Gastrocnemius medialis (tissue), 4 donors: Measurements from ENCODE around the gene SIK3. TPM values are rescaled to one million over a fixed set of nuclear protein-coding genes. Genes with fewer than 3 reads are reported as not detected.

Experiments
- ATAC-seq, 2 donors: fragments of 150-250 bp; one replicate each; pipeline ENCODE4 v1.9.1; 2016
- DNase-seq, 2 donors: peaks; one replicate each; pipeline ENCODE4 v3.0.0-alpha.2; 2019
- H3K27ac ChIP-seq, 4 donors: fragments of 200-600 bp; sonication (generic); 1 replicate in 1 of 4; 2 replicates in 3 of 4; pipeline ENCODE4 v1.5.1; 2016 to 2018; ENCODE audit warnings: mild to moderate bottlenecking in 2 of 4, moderate library complexity in 1 of 4
- H3K27me3 ChIP-seq, 3 donors: fragments of 200-600 bp; sonication (generic) in 2 of 3; 1 replicate in 1 of 3; 2 replicates in 2 of 3; pipeline versions ENCODE4 v1.5.1 to v1.6.0; 2016 to 2019; ENCODE audit warnings: mild to moderate bottlenecking in 1 of 3, moderate library complexity in 1 of 3
- H3K36me3 ChIP-seq, 2 donors: fragments of 200-600 bp; sonication (generic) in 1 of 2; one replicate each; pipeline ENCODE4 v1.5.1; 2017 to 2018
- H3K4me1 ChIP-seq, 2 donors: fragments of 200-600 bp; sonication (generic) in 1 of 2; one replicate each; pipeline ENCODE4 v1.5.1; 2016 to 2017; ENCODE audit warnings: mild to moderate bottlenecking in 2 of 2
- H3K4me3 ChIP-seq, 4 donors: fragments of 200-600 bp; sonication (generic) in 3 of 4; 1 replicate in 1 of 4; 2 replicates in 3 of 4; pipeline ENCODE4 v1.5.1; 2016 to 2019; ENCODE audit warnings: mild to moderate bottlenecking in 2 of 4
- H3K9me3 ChIP-seq, 3 donors: fragments of 200-600 bp; sonication (generic) in 2 of 3; 1 replicate in 1 of 3; 2 replicates in 2 of 3; pipeline ENCODE4 v1.5.1; 2016 to 2019
- CTCF ChIP-seq, 5 experiments: fragments of 450-650 bp in 3 of 5; fragments of 200-600 bp in 2 of 5; sonication (generic) in 2 of 5; IDR thresholded peaks in 4 of 5; conservative IDR thresholded peaks in 1 of 5; 1 replicate in 4 of 5; 2 replicates in 1 of 5; pipeline ENCODE4 v1.5.1; 2016 to 2019; ENCODE audit warnings: antibody characterized with exemption in 5 of 5, mild to moderate bottlenecking in 3 of 5, moderate library complexity in 3 of 5
- POLR2A ChIP-seq, 2 donors: fragments of 450-650 bp; IDR thresholded peaks; one replicate each; pipeline ENCODE4 v1.6.1; 2017; ENCODE audit warnings: antibody characterized with exemption in 2 of 2, mild to moderate bottlenecking in 2 of 2, moderate library complexity in 2 of 2
- in situ Hi-C, 4 donors: fragments of 200-750 bp; cut with MboI; loops; one replicate each; pipeline versions ENCODE4 v1.15.0 to v1.8.0; 2017; ENCODE audit warnings: low sequenced_read_pairs in 4 of 4
- intact Hi-C: fragments of 100-400 bp; cut with DNase I; formaldehyde crosslinking; loops from one replicate; pipeline ENCODE4 v1.15.1; 2023; ENCODE audit warnings: low total_unique reads
- total RNA-seq, 4 donors: library from RNA; depleted of rRNA; stranded (reverse); fragments of >200 nt; gene quantifications; one replicate each; pipeline versions ENCODE4 v1.1.0 to v1.2.3, GENCODE V29; 2016

Gene SIK3
- total RNA-seq, 4 donors from 2014 or later: 34.4 to 42.4 (median 37.2) TPM

DNA sequence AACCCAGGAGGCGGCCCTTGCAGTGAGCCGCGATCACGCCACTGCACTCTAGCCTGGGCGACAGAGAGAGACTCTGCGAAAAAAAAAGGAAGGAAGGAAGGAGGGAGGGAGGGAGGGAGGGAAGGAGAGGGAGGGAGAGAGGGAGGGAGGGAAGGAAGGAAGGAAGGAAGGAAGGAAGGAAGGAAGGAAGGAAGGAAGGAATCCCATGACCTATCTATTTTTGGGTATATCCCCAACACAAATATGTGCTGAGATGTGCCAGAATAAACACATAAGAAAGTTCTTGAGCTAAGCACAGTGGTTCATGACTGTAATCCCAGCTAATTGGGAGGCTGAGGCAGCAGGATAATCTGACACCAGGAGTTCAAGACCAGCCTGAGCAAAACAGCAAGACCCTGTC, 82.0 kb downstream of the SIK3 start:
- no peak for DNase-seq
- Histone ChIP-seq H3K27ac (no peak overlapping the region), H3K4me1 (peaks cover 0 to 1% of the 10 kb centered on the region in 2 donors), H3K9me3 (no peaks in the 10 kb centered on the region), H3K27me3 (no peaks in the 10 kb centered on the region), H3K4me3 (no peak overlapping the region), H3K36me3 (no peaks in the 10 kb centered on the region)
- in situ Hi-C loops: no loop called here
- intact Hi-C loops: no loop called here
- ATAC-seq: no peak
- no peak for TF ChIP-seq CTCF (IDR thresholded peaks at IDR 0.05 in 4 of 5, conservative IDR thresholded peaks at IDR 0.05 in 1 of 5)

DNA sequence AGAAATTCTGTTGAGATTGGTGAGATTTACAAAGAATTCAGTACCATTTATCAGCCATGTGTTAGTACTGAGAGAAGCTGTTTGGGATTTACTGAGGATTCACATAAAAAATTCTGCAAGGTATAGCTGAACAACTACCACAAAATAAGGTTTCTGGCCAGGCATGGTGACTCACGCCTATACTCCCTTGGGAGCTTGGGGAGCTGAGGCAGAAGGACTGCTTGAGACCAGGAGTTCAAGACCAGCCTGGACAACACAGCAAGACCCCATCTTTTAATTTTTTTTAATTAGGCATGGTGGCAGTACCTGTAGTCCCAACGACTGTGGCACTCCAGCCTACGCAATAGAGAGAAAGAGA, 86.7 kb downstream of the SIK3 start:
- intact Hi-C loops (no loop called here), in situ Hi-C loops (no loop called here)
- no peaks in the 10 kb centered on the region for H3K9me3 ChIP-seq
- H3K36me3 ChIP-seq: no peaks in the 10 kb centered on the region
- DNase-seq (no peak), ATAC-seq (no peak)
- TF ChIP-seq POLR2A (IDR thresholded peaks at IDR 0.05) (no peak), CTCF (IDR thresholded peaks at IDR 0.05 in 4 of 5, conservative IDR thresholded peaks at IDR 0.05 in 1 of 5) (no peak)
- no peak overlapping the region for H3K27ac ChIP-seq
- H3K4me1 ChIP-seq: no peaks in the 10 kb centered on the region
- H3K27me3 ChIP-seq: no peaks in the 10 kb centered on the region
- H3K4me3 ChIP-seq: no peak overlapping the region

- in situ Hi-C loops: no loop called here
- Histone ChIP-seq H3K4me3 (no peak overlapping the region), H3K36me3 (no peaks in the 10 kb centered on the region), H3K4me1 (peaks cover 0 to 3% of the 10 kb centered on the region in 2 donors), H3K9me3 (no peaks in the 10 kb centered on the region), H3K27me3 (no peaks in the 10 kb centered on the region), H3K27ac (no peak overlapping the region)
- intact Hi-C loops: no loop called here
- ATAC-seq: no peak
- TF ChIP-seq POLR2A (IDR thresholded peaks at IDR 0.05) (no peak), CTCF (IDR thresholded peaks at IDR 0.05 in 4 of 5, conservative IDR thresholded peaks at IDR 0.05 in 1 of 5) (no peak)
- DNase-seq: no peak
These were observed 87.3 kb downstream of the SIK3 start for GRCh38 chr11:117010808-117011540.

DNA sequence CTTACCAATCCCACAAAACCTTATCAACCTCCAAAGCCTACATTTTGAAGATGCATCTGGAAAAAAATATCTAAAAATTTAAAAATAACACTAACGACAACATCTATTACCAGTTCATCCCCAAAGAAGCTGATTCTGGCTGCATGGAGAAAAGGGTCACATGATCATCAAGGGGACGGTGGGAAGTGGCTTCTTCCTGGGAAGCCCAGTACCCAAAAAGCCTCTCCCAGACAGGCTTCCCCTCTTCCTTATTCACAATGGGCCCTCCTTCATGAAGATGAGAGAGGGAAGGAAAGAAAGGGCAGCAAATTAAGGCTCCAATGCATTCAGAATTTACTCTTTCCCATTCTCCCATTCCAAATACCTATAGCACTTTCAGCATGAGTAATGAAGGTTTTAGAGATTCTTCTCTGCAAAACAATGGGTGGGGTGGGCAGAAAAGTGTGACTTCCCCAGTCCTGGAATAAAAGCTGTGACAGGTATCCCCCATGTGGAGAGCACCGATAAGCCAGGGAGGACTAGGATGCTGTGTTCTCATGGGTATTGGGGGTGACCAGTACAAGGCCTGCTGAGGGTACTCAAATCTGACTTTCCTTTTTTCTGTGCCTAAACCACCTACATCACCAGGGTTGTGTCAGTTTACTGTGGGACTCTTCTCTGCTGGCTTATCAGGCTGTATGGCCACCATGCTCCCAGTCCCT, 88.2 kb downstream of the SIK3 start:
- Histone ChIP-seq H3K27me3 (no peaks in the 10 kb centered on the region), H3K36me3 (no peaks in the 10 kb centered on the region), H3K4me1 (peaks cover 0 to 7% of the 10 kb centered on the region in 2 donors), H3K27ac (no peak overlapping the region), H3K9me3 (no peaks in the 10 kb centered on the region), H3K4me3 (no peak overlapping the region)
- no peak for TF ChIP-seq POLR2A (IDR thresholded peaks at IDR 0.05)
- no peak for ATAC-seq
- in situ Hi-C loops: no loop called here
- DNase-seq: no peak
- intact Hi-C loops: no loop called here

DNA sequence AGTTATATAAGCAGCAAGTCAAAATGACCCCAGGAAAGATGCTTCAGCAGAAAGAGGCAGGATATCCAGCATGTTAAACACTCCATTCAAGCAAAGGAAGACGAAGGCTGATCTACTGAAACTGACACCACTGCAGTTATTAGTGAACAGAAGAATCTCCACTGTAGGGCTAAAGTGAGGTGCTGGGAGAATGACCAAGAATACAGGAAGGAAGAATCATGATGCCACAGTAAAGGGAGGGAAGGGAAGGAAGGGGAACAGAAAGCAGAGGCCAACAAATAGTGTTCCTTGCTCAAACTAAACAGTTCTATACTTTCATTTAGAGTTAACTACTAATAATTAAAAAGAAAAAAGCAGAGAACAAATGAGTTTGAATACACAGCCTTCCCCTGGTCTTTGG, 92.5 kb downstream of the SIK3 start:
- ATAC-seq: no peak
- no peaks in the 10 kb centered on the region for H3K27me3 ChIP-seq
- no peak overlapping the region for H3K4me3 ChIP-seq
- no peaks in the 10 kb centered on the region for H3K36me3 ChIP-seq
- intact Hi-C loops (no loop called here), in situ Hi-C loops (no loop called here)
- H3K4me1 ChIP-seq: peaks cover 13 to 18% of the 10 kb centered on the region in 2 donors
- no peak overlapping the region for H3K27ac ChIP-seq
- no peaks in the 10 kb centered on the region for H3K9me3 ChIP-seq
- no peak for TF ChIP-seq POLR2A (IDR thresholded peaks at IDR 0.05)
- no peak for TF ChIP-seq CTCF (IDR thresholded peaks at IDR 0.05 in 4 of 5, conservative IDR thresholded peaks at IDR 0.05 in 1 of 5)
- DNase-seq: no peak
